NCI-H2196 (cell line): ENCODE data around the gene SAFB.
A peak's percentile ranks its signal among the peaks of the same experiment; 100 is the strongest.

Experiments used
- DNase-seq: peaks from one replicate; lab custom pipeline; 2025; ENCODE audit not compliant: unreplicated experiment; lab: John Stamatoyannopoulos, UW

The SAFB gene

DNA sequence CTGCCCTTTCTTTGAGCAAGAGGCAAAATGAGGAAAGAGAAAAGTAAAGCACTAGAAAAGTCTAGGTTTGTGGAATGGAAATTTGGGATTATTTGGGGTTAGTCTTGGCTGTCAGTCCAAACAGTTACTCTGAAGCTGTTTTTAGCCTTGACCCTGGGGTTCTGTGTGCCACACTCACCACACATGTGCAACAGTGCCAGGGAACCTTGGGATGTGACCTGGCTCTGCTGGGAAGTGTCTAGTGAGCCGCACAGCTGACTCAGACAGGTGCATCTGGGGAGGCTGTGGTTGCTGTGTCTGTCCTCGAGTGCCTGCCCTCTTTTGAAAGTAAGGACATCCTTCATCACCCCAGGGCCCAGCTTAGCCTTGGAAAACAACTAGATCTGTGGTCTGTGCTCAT, 41.6 kb downstream of the SAFB start:
- no peak for DNase-seq

GRCh38 chr19:5665781-5666513, 43.1 kb downstream of the SAFB start:
- DNase-seq = no peak

DNA sequence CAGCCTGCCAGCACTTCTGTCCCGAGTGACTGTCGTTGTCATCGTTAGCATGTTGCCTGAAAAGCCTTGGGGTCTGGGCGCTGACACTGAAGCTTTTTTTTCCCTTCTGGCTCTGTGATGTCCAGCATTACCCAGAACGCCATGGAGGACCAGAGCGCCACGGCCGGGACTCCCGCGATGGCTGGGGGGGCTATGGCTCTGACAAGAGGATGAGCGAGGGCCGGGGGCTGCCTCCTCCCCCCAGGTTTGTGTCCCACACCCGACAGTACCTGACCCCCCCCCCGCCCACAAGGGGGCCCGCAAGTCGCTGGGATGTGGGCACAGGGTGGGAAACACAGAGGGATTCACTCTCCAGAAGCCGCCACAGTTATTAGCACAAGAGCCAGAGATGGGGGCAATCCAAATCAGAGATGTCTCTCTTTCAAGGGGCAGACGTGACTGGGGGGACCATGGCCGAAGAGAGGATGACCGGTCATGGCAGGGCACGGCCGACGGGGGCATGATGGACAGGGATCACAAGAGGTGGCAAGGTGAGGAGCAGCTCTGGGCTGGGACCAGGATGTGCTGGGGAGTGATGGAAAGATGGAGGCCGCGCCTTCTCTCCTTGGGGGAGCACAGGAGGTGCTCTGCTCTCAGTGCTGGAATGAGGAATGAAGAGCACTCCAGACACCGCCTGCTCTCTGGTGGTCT, 44.2 kb downstream of the SAFB start:
- DNase-seq = no peak

DNA sequence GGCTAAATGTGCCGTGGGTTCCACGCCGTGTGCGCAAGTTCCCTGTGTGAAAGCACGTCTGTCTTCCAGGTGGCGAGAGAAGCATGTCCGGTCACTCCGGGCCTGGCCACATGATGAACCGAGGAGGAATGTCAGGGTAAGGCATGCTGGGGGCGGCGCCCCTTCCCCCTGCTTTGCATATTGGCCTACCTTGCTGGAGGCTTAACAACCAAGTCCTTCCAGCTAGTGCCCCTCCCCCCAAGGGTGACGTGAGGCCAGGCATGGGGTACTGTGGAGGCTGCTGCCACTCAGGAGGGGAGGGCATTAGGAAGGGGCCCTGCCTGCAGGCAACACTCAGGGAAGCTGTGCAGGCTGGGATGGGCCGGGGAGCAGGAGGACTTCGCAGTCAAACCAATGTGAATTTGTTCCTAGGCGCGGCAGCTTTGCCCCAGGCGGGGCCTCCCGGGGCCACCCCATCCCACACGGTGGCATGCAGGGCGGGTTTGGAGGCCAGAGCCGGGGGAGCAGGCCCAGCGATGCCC, 44.9 kb downstream of the SAFB start:
- no peak for DNase-seq

- DNase-seq = no peak
Observed at GRCh38 chr19:5669212-5669611, 46.3 kb downstream of the SAFB start.

- no peak for DNase-seq
Observed at GRCh38 chr19:5671600-5671999, 48.7 kb downstream of the SAFB start.

DNA sequence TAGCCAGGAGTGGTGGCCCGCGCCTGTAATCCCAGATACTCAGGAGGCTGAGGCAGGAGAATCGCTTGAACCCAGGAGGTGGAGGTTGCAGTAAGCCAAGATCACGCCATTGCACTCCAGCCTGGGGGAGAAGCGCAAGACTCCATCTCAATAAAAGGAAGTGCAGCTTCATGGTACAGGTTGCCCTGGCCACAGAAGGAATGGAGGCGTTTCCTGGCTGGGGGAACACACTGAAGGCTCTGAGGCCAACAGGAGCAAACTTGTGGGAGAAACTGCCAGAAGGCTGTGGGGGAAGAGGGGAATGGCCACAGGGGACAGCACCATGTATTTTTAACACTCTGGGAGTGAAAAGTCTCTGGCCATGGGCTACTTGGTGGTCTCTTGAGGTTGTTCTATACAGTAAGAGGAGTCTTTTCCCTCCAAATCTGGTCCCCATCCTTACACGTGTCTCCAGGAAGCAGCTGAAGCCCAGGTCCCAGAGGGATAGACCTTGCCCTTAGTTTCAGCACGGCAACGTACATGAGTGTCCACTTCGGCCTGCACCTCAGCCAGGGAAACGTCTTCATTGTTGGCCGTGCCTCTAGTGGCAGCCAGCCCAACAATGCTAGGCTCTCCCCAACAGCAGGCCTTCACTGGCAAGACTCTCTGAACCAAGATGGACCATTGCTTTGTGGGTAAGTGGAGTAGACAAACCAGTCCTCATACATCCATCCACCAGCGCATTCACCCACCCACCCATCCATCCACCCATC, 50.0 kb downstream of the SAFB start:
- DNase-seq = no peak

GRCh38 chr19:5673752-5674151, 50.9 kb downstream of the SAFB start:
- DNase-seq = no peak

DNA sequence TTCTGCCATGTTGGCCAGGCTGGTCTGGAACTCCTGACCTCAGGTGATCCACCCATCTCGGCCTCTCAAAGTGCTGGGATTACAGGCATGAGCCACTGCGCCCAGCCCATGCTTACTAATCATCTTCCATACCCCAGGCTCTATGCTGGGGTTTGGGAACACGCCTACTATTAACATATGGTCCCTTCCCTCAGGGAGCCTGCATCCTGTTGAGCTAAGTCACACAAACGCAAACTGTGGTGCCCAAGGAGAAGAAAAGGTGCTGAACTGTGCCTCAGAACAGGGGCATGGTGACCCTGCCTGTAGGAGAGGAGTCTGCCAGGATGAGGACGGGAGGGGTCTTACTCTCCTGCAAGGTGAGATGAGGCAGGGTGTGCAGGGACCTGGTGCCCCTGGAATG, 51.8 kb downstream of the SAFB start:
- DNase-seq = no peak

DNA sequence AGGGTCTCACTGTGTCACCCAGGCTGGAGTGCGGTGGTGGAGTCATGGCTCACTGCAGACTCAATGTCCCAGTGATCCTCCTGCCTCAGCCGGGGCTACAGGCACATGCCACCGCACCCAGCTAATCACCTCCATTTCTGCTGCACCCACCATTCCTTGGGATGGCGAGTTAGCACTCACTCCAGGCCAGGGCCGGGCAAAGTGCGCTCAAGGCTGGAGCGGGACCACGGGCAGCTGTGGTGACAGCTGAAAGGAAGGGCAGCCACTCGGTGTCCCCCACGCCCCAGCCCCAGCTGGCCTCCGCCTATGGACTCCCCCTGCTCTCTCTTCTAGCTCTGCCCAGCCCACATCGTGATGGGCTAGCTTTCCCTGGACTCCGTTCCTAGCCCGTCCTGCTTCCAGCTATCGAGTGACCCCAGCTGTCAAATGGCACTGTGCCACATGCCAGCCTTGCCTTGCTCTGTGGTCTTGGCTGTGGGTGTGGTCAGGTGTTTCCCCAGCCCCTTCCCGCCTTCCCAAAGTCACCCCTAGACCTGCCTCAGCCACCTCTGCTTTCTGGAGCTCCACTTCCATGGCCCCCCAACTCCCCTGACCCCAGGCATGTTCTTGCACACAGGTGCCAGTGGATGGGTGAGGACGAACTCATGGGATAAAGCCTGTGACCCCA, 53.4 kb downstream of the SAFB start:
- no peak for DNase-seq

GRCh38 chr19:5676772-5677105, 53.9 kb downstream of the SAFB start:
- DNase-seq = no peak

DNA sequence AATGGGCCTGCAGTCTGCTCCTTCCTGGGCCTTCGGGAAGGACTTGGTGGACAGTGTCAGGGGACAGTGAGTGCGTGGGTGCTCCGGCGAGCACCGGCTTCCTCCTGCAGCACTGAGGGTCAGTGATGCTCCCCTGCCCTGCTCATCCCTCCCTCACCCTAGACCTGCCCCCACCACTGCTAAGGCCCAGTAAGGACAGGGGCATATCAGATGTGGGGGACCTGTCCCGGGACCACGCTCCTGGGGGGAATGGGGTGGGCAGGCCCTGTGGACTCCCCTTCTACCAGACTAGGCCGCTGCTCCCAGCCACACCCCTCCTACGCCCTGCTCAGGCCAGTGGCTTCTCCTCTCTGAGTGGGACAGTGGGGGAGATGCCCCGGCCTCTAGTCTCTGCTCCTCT, 54.3 kb downstream of the SAFB start:
- no peak for DNase-seq

DNA sequence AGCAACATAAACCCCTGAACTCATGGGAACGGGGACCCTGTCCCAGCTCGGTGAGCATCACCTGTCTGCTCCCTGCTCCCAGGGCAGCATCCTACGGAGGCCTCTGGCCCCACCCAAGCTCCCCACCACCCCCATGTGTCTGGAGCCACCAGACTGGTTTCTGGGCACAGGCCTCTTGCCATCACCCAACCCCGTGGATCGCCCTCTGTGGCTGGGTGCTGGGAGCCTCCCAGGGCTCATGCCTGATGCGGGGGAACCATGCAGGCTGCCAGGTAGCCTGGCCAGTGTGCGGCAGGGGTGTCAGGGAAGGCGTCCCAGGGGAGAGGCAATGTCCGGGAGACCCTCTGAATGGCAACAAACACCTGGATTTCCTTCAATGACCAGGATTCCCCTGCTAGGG, 54.7 kb downstream of the SAFB start:
- DNase-seq = no peak

DNA sequence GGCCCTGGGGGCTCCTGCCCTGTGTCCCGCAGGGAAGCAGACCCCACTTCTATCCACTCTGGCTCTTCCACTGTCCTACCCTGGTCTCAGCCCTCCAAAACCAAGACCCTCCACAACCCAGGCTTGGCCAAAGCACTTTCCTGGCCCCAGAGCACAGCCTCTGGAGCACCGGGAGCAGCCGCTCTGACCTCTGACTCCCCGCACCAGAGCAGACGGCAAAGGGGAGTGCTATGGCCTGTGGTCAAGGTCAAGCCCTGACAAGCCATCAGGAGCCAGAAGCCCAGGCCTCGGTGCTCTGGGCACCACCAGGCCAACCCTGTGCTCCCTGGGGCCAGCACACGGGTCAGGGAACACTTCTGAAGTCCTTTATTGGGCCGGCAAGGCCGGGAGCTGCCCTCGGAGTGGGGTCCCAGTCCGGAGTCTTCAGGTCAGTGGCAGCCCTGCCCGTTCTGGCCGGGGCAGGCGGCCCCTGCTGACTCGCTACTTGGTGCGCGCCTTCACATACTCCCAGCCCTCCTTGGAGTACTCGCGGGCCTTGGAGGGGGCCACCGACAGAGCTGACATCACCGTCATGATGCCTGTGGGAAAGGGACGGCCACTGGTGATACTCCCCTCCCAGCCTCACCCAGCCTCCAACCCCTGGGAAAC, 55.3 kb downstream of the SAFB start:
- no peak for DNase-seq

- DNase-seq = no peak
Observed at GRCh38 chr19:5679289-5680083, 56.6 kb downstream of the SAFB start.

DNA sequence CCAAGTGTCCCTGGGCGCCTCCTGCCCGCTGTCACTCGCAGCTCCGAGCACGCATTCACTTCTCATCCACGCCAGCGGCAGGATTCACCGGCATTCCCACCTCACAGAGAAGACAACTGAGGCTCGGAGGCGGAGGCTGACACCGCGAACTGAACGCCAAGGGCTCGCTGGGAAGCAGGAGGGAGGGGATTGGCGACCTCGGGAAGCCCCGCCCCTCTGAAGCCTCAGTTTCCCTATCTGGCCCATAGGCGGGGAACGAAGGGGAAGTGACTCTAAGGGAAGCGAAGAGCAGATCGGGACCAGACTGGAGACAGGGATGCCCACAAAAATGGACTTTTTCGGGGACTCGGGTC, 57.2 kb downstream of the SAFB start:
- no peak for DNase-seq

GRCh38 chr19:5680437-5681368, 57.8 kb downstream of the SAFB start, which contains the start of the genes HSD11B1L and MICOS13:
Gene HSD11B1L, plus strand, starts transcription at chr19:5681027. Its CDS starts 3,806 bp downstream, at chr19:5684833.
Gene MICOS13, minus strand, starts transcription at chr19:5680516. Its CDS starts 30 bp downstream, at chr19:5680486.
- DNase-seq = peak; percentile 98

DNA sequence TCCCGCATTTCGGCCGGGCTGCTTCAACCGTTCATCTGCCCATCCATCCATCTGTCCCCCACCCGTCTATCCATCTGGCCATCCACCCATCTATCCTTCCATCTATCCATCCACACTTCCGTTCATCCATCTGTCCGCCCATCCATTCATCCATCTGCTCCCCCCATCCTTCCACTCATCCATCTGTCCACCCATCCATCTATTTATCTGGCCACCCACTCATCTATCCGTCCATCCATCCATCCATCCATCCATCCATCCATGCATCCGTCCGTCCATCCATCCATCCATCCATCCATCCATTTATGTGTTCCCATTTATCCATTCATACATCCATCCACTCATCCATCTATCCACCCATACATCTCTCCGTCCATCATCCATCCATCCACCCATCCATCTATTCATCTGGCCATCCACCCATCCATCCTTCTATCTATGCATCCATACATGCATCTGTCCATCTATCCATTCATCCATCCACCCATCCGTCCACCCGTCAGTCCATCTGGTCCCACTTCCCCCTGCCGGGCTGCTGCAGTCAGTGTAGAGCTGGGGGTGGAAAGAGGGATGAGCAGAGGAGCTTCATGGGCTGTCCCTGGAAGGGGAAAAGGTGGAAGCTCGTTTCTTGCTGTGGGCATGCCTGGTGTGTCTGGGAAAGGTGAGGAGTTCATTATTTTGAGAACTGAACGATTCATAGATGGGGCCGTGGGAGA, 58.7 kb downstream of the SAFB start:
- no peak for DNase-seq
